ENCODE measurements around the gene SCTR. TPM values are rescaled to one million over a fixed set of nuclear protein-coding genes. Genes with fewer than 3 reads are reported as not detected.

SCTR gene
- total and polyA plus RNA-seq, 2 of the 13 experiments (the other 11 are each of a cell fraction or from before 2014, with no cell fraction given) = not detected

DNA sequence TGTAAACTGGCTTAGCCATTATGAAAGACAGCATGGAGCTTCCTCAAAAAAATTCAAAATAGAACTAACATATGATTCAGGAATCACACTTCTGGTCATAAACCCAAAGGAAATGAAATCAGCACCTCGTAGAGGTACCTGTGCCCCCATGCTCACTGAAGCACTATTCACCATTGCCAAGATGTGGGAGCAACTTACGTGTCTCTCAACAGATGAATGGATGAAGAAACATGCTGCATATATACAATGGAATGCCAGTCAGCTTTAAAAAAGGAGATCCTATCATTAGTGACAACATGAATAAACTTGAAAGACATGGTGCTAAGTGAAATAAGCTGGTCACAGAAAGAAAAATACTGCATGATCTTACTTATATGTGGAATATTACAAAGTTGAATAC is 8.2 kb downstream of the SCTR start:
- 17% methylated on average over 2 of the region's 2 CpGs for WGBS (ENCODE audit: low lambda C conversion rate)
- FAIRE-seq = no peak

DNA sequence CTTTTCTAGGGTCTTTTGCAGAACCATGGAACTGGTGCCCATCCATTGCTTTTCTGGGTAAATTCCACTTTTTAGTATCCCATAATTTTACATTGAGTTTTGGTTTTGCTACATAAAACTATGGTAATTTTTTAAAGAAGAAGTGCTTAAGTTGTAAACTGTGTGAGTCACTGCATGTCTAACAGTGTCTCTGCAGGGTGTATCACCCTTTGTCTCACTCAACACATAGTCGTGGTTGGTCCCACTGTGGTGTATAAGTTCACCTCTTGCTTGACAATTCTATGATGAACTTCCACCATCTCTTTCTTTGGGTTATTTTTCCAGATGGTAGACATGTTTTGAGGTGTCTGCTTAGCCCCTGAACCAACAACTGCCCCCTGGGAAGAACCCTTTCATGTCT is 10.5 kb downstream of the SCTR start:
- Histone ChIP-seq H3K4me2 (ENCODE audit: low read depth, low read length) (no peak overlapping the region), H3K9ac (ENCODE audit: insufficient read depth, low read depth, low read length) (no peak overlapping the region), H3K27me3 (ENCODE audit: control insufficient read depth in 1 of 2, insufficient read depth in 2 of 2, low read length in 2 of 2) (peaks cover 0 to 13% of the 10 kb centered on the region in 2 experiments; a peak in 2 of 5 replicates), H3K4me1 (ENCODE audit: insufficient read depth, low read length) (no peaks in the 10 kb centered on the region), H2AFZ (ENCODE audit: low read length) (no peak overlapping the region), H3K79me2 (ENCODE audit: insufficient read depth, low read length) (no peaks in the 10 kb centered on the region), H3K36me3 (replicated peaks in 1 of 2; ENCODE audit: control insufficient read depth in 1 of 2, insufficient read depth in 2 of 2, low read length in 2 of 2) (no peaks in the 10 kb centered on the region), H3K27ac (ENCODE audit: extremely low read length, insufficient read depth, low read length) (no peak overlapping the region), H4K20me1 (ENCODE audit: insufficient read depth, low read length) (no peaks in the 10 kb centered on the region), H3K4me3 (replicated peaks in 1 of 3; ENCODE audit: insufficient read depth in 1 of 3, low read depth in 2 of 3, low read length in 3 of 3) (no peak overlapping the region), H3K9me3 (ENCODE audit: low read length) (no peaks in the 10 kb centered on the region)
- ChIA-PET CTCF (ENCODE audit: low intra/inter-chr PET ratio, low total read pairs) (no interaction called here), POLR2A (no interaction called here)
- no TSS peak for BruUV-seq (replicated peaks)
- TF ChIP-seq CBX1 (IDR thresholded peaks at IDR 0.05; ENCODE audit: low read depth) (no peak), PREB (CRISPR knock-in tag; IDR thresholded peaks at IDR 0.05) (no peak), ONECUT2 (CRISPR knock-in tag; IDR thresholded peaks at IDR 0.05) (no peak), CC2D1A (CRISPR knock-in tag; IDR thresholded peaks at IDR 0.05) (no peak), FOXO1 (CRISPR knock-in tag; IDR thresholded peaks at IDR 0.05) (no peak), PTBP1 (IDR thresholded peaks at IDR 0.05; ENCODE audit: low read depth, low read length, poor library complexity, severe bottlenecking) (no peak), SAP130 (CRISPR knock-in tag; IDR thresholded peaks at IDR 0.05; ENCODE audit: low read depth) (no peak), ZNF577 (CRISPR knock-in tag; IDR thresholded peaks at IDR 0.05; ENCODE audit: borderline replicate concordance, low read depth) (no peak), ZUFSP (CRISPR knock-in tag; IDR thresholded peaks at IDR 0.05; ENCODE audit: borderline replicate concordance) (no peak), NBN (conservative IDR thresholded peaks at IDR 0.05) (no peak)
- intact Hi-C loops (cut with micrococcal nuclease; ENCODE audit: unreplicated experiment) = no loop called here
- ATAC-seq (no peak), DNase-seq (ENCODE audit: low spot score) (no peak), FAIRE-seq (no peak)
- in situ Hi-C loops (cut with HindIII; ENCODE audit: extremely low pct_ligation_motif_present, low pct_unique_long_range_greater_than_20kb) = no loop called here
- WGBS (ENCODE audit: low lambda C conversion rate) = 3% methylated on average over 1 of the region's 1 CpG

More for the DNA sequence above, 8.2 kb downstream of the SCTR start:
- Histone ChIP-seq H3K4me2 (ENCODE audit: low read depth, low read length) (no peak overlapping the region), H3K4me3 (replicated peaks in 1 of 3; ENCODE audit: insufficient read depth in 1 of 3, low read depth in 2 of 3, low read length in 3 of 3) (no peak overlapping the region), H4K20me1 (ENCODE audit: insufficient read depth, low read length) (no peaks in the 10 kb centered on the region), H3K4me1 (ENCODE audit: insufficient read depth, low read length) (no peaks in the 10 kb centered on the region), H3K27ac (ENCODE audit: extremely low read length, insufficient read depth, low read length) (no peak overlapping the region), H3K79me2 (ENCODE audit: insufficient read depth, low read length) (no peaks in the 10 kb centered on the region), H3K27me3 (ENCODE audit: control insufficient read depth in 1 of 2, insufficient read depth in 2 of 2, low read length in 2 of 2) (peaks cover 0 to 19% of the 10 kb centered on the region in 2 experiments; a peak in 3 of 5 replicates), H3K9ac (ENCODE audit: insufficient read depth, low read depth, low read length) (no peak overlapping the region), H2AFZ (ENCODE audit: low read length) (no peak overlapping the region), H3K36me3 (replicated peaks in 1 of 2; ENCODE audit: control insufficient read depth in 1 of 2, insufficient read depth in 2 of 2, low read length in 2 of 2) (no peaks in the 10 kb centered on the region), H3K9me3 (ENCODE audit: low read length) (no peaks in the 10 kb centered on the region)
- BruUV-seq (replicated peaks) = no TSS peak
- TF ChIP-seq MTA3 (CRISPR knock-in tag; IDR thresholded peaks at IDR 0.05) (no peak), RBFOX2 (IDR thresholded peaks at IDR 0.05; ENCODE audit: low read depth, low read length) (no peak), ZNF160 (CRISPR knock-in tag; IDR thresholded peaks at IDR 0.05) (no peak), ZNF781 (CRISPR knock-in tag; IDR thresholded peaks at IDR 0.05; ENCODE audit: borderline replicate concordance, not compliant biosample characterization) (no peak), GTF2F1 (IDR thresholded peaks at IDR 0.05; ENCODE audit: low read length) (no peak), SP5 (CRISPR knock-in tag; IDR thresholded peaks at IDR 0.05; ENCODE audit: borderline replicate concordance, low read depth) (no peak), POLR2AphosphoS5 (IDR thresholded peaks at IDR 0.05; ENCODE audit: low read depth, low read length) (no peak)
- TF ChIP-seq, protein P1, sequence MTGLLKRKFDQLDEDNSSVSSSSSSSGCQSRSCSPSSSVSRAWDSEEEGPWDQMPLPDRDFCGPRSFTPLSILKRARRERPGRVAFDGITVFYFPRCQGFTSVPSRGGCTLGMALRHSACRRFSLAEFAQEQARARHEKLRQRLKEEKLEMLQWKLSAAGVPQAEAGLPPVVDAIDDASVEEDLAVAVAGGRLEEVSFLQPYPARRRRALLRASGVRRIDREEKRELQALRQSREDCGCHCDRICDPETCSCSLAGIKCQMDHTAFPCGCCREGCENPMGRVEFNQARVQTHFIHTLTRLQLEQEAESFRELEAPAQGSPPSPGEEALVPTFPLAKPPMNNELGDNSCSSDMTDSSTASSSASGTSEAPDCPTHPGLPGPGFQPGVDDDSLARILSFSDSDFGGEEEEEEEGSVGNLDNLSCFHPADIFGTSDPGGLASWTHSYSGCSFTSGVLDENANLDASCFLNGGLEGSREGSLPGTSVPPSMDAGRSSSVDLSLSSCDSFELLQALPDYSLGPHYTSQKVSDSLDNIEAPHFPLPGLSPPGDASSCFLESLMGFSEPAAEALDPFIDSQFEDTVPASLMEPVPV (CRISPR knock-in tag; IDR thresholded peaks at IDR 0.05) = no peak
- DNase-seq (ENCODE audit: low spot score) = no peak
- in situ Hi-C loops (cut with HindIII; ENCODE audit: extremely low pct_ligation_motif_present, low pct_unique_long_range_greater_than_20kb) (no loop called here), intact Hi-C loops (cut with micrococcal nuclease; ENCODE audit: unreplicated experiment) (no loop called here)
- CTCF ChIA-PET (ENCODE audit: low intra/inter-chr PET ratio, low total read pairs) = no interaction called here
- POLR2A ChIA-PET = no interaction called here
- no peak for ATAC-seq
